Trophoblast cell (in vitro differentiated cells and primary cell): Measurements from ENCODE around the gene OR2T35.

Experiments used
- DNase-seq, 2 donors: peaks; one replicate each; pipeline ENCODE4 v3.0.0-alpha.2; 2016
- H2AFZ ChIP-seq: 2 replicates; pipeline ENCODE4 v1.6.1; 2013; ENCODE audit warnings: low read length, moderate library complexity, mild to moderate bottlenecking; ENCODE audit not compliant: insufficient read depth, poor library complexity
- H2AK5ac ChIP-seq: 2 replicates; pipeline ENCODE4 v1.6.1; 2013; ENCODE audit warnings: mild to moderate bottlenecking, low read length
- H2BK120ac ChIP-seq: 2 replicates; pipeline ENCODE4 v1.6.1; 2013; ENCODE audit warnings: low read length, mild to moderate bottlenecking, moderate library complexity; ENCODE audit not compliant: insufficient read depth, poor library complexity
- H2BK12ac ChIP-seq: 2 replicates; pipeline ENCODE4 v1.6.1; 2013; ENCODE audit warnings: mild to moderate bottlenecking, low read length, moderate library complexity
- H2BK5ac ChIP-seq: 2 replicates; pipeline ENCODE4 v1.6.1; 2013; ENCODE audit warnings: low read length, low read depth, moderate library complexity, mild to moderate bottlenecking; ENCODE audit not compliant: poor library complexity
- H3K14ac ChIP-seq: 2 replicates; pipeline ENCODE4 v1.6.1; 2013; ENCODE audit warnings: mild to moderate bottlenecking, low read length
- H3K18ac ChIP-seq: 2 replicates; pipeline ENCODE4 v1.6.1; 2013; ENCODE audit warnings: mild to moderate bottlenecking, low read length
- H3K23ac ChIP-seq: 2 replicates; pipeline ENCODE4 v1.6.1; 2013; ENCODE audit warnings: low read length
- H3K27ac ChIP-seq: 2 replicates; pipeline ENCODE4 v1.5.1; 2013; ENCODE audit warnings: low read depth, mild to moderate bottlenecking, inconsistent platforms, low read length, moderate library complexity
- H3K27me3 ChIP-seq: 2 replicates; pipeline ENCODE4 v1.6.1; 2013; ENCODE audit warnings: inconsistent platforms, mild to moderate bottlenecking, low read length, moderate library complexity; ENCODE audit not compliant: insufficient read depth
- H3K36me3 ChIP-seq, 2 experiments: 1 replicate in 1 of 2; 2 replicates in 1 of 2; pipeline ENCODE4 v1.6.1; 2013; ENCODE audit warnings: low read length in 2 of 2, mild to moderate bottlenecking in 2 of 2, moderate library complexity in 1 of 2; ENCODE audit not compliant: insufficient read depth in 2 of 2, control insufficient read depth in 1 of 2
- H3K4ac ChIP-seq: 2 replicates; pipeline ENCODE4 v1.6.1; 2013; ENCODE audit warnings: low read depth, mild to moderate bottlenecking, low read length, moderate library complexity
- H3K4me1 ChIP-seq, 2 experiments: 1 replicate in 1 of 2; 2 replicates in 1 of 2; pipeline ENCODE4 v1.6.1; 2013; ENCODE audit warnings: low read length in 2 of 2, mild to moderate bottlenecking in 2 of 2, moderate library complexity in 1 of 2; ENCODE audit not compliant: insufficient read depth in 2 of 2, control insufficient read depth in 1 of 2
- H3K4me2 ChIP-seq: 2 replicates; pipeline ENCODE4 v1.6.1; 2013; ENCODE audit warnings: inconsistent platforms, mild to moderate bottlenecking, low read length, moderate library complexity
- H3K4me3 ChIP-seq: 2 replicates; pipeline ENCODE4 v1.5.1; 2013; ENCODE audit warnings: mild to moderate bottlenecking, low read depth, low read length, inconsistent platforms
- H3K79me1 ChIP-seq: one replicate; pipeline ENCODE4 v1.6.1; 2013; ENCODE audit warnings: low read length
- H3K79me2 ChIP-seq: 2 replicates; pipeline ENCODE4 v1.6.1; 2013; ENCODE audit warnings: low read length, mild to moderate bottlenecking; ENCODE audit not compliant: control insufficient read depth, insufficient read depth, poor library complexity
- H3K9ac ChIP-seq: 2 replicates; pipeline ENCODE4 v1.6.1; 2013; ENCODE audit warnings: mild to moderate bottlenecking, low read length
- H3K9me3 ChIP-seq: 2 replicates; pipeline ENCODE4 v1.6.1; 2013; ENCODE audit warnings: low read depth, mild to moderate bottlenecking, control low read depth, inconsistent platforms, low read length; ENCODE audit not compliant: insufficient read depth
- H4K12ac ChIP-seq: 2 replicates; pipeline ENCODE4 v1.6.1; 2013; ENCODE audit warnings: low read depth, mild to moderate bottlenecking, low read length, moderate library complexity
- H4K8ac ChIP-seq: 2 replicates; pipeline ENCODE4 v1.6.1; 2013; ENCODE audit warnings: low read depth, mild to moderate bottlenecking, low read length, moderate library complexity
- H4K91ac ChIP-seq: one replicate; pipeline ENCODE4 v1.6.1; 2013; ENCODE audit warnings: low read depth, mild to moderate bottlenecking, low read length, moderate library complexity
- WGBS: extraction: QIAGEN DNeasy Blood & Tissue Kit; methylation state at CpG from one replicate; pipeline ENCODE4 v1.1.7; 2013; ENCODE audit warnings: missing lambda C conversion rate; ENCODE audit not compliant: insufficient read length, insufficient coverage; ENCODE audit errors: extremely low coverage; 5-methylcytosine and 5-hydroxymethylcytosine counted together

OR2T35 gene

DNA sequence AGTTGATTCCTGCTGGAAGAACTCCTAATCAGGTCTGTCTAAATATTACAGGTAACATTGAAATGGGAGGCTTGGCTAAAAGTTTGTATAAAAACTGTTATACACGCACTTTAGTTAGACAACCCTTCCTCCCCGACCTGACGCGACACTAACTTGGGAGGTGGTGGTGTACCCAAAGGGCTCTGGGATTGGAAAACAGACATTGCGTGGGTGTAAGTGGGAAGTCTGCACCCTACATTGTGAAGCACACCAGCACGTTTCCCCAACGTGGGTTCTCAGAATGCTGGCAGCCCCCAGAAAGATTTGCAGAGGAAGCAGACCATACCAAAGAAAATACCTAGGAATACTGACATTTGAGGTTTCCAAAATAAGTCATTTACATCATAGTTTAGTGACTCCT lies 27.0 kb downstream of the OR2T35 start:
- Histone ChIP-seq H4K91ac (no peak overlapping the region), H2AK5ac (no peak overlapping the region), H3K4me2 (no peak overlapping the region), H3K4ac (no peak overlapping the region), H2AFZ (no peak overlapping the region), H3K79me1 (no peaks in the 10 kb centered on the region), H2BK12ac (no peak overlapping the region), H3K18ac (no peak overlapping the region), H3K27ac (no peak overlapping the region), H3K27me3 (no peaks in the 10 kb centered on the region), H3K9me3 (peaks cover 11% of the 10 kb centered on the region), H3K79me2 (no peaks in the 10 kb centered on the region), H3K4me1 (no peaks in the 10 kb centered on the region), H3K23ac (no peak overlapping the region), H3K4me3 (no peak overlapping the region), H3K14ac (no peak overlapping the region), H3K36me3 (no peaks in the 10 kb centered on the region), H3K9ac (no peak overlapping the region), H2BK120ac (no peak overlapping the region), H4K8ac (no peak overlapping the region), H4K12ac (no peak overlapping the region), H2BK5ac (no peak overlapping the region)
- DNase-seq, result no peak
- WGBS, result no CpG with 5 or more reads among the region's 7 CpGs

DNA sequence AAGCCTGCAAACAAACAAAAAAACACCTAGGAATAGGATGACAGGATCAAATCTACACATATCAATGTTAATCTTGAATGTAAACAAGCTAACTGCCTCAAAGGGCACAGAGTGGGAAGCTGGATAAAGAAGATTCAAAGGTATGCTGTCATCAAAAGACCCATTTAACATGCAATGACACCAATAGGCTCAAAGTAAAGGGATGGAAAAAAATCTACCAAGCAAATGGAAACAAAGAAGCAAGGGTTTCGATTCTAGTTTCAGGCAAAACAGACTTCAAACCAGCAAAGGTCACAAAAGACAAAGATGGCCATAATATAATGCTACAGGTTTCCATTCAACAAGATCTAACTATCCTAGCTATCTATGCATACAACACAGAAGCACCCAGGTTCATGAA lies 31.3 kb downstream of the OR2T35 start:
- Histone ChIP-seq H3K9me3 (peaks cover 13% of the 10 kb centered on the region), H3K4me3 (no peak overlapping the region), H3K79me2 (no peaks in the 10 kb centered on the region), H3K27ac (no peak overlapping the region), H3K36me3 (no peaks in the 10 kb centered on the region), H2AK5ac (no peak overlapping the region), H4K91ac (no peak overlapping the region), H2AFZ (no peak overlapping the region), H3K4me2 (no peak overlapping the region), H3K14ac (no peak overlapping the region), H4K8ac (no peak overlapping the region), H3K18ac (no peak overlapping the region), H3K9ac (no peak overlapping the region), H2BK12ac (no peak overlapping the region), H3K27me3 (no peaks in the 10 kb centered on the region), H3K23ac (no peak overlapping the region), H4K12ac (no peak overlapping the region), H3K79me1 (no peaks in the 10 kb centered on the region), H3K4me1 (no peaks in the 10 kb centered on the region), H3K4ac (no peak overlapping the region), H2BK120ac (no peak overlapping the region), H2BK5ac (no peak overlapping the region)
- WGBS, result no CpG with 5 or more reads among the region's 1 CpG
- DNase-seq, result no peak

DNA sequence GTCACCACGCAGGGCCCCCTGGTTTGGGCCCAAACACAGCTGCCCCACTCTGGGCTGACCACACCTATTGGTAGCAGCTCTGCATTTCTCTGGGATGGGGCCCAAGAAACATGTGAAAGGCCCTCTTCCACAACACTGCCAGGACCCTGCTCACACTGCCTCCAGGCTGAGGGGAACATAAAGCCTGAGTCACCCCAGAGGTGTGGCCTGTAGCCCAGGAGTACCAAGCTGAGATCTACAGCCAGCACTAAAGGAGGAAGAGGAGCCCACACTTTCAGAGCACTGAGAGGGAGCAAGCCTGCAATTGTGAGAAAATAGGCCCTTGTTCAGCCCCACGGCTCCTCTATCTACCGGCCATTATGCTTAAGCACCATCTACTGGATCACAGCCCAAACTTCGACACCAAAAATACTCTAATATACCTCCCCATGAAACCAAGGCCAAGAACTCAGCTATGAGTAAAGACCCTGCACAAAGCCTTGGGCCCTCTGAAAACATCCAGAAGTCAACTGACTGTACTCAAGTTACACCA lies 33.1 kb downstream of the OR2T35 start:
- Histone ChIP-seq H3K4me2 (no peak overlapping the region), H3K4ac (no peak overlapping the region), H2AFZ (no peak overlapping the region), H2BK12ac (no peak overlapping the region), H3K27me3 (no peaks in the 10 kb centered on the region), H3K4me1 (no peaks in the 10 kb centered on the region), H4K91ac (no peak overlapping the region), H3K18ac (no peak overlapping the region), H2BK120ac (no peak overlapping the region), H3K79me1 (no peaks in the 10 kb centered on the region), H3K9ac (no peak overlapping the region), H2AK5ac (no peak overlapping the region), H4K12ac (no peak overlapping the region), H3K36me3 (no peaks in the 10 kb centered on the region), H2BK5ac (no peak overlapping the region), H3K14ac (no peak overlapping the region), H3K9me3 (peaks cover 11% of the 10 kb centered on the region), H3K79me2 (no peaks in the 10 kb centered on the region), H3K23ac (no peak overlapping the region), H3K4me3 (no peak overlapping the region), H3K27ac (no peak overlapping the region), H4K8ac (no peak overlapping the region)
- DNase-seq, result no peak
- WGBS, result no CpG with 5 or more reads among the region's 4 CpGs

DNA sequence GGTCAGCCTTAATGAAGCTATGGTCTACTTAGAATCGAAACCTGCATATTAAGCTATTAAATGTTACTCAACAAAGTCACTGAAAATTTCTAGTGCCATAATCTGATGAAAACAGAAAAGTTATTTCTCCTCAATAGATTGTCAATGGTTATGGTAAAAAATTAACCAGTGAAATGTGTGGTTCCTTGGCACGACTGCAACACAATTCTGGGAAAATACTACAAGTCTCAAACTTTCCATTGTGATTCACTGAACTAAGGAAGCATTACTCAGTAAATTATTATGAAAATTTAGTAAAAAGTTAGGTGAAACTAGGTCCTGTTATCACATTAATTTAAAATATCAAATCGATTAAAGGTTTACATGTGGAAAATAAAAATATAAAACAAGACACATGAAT lies 34.8 kb downstream of the OR2T35 start:
- Histone ChIP-seq H4K8ac (no peak overlapping the region), H3K4me3 (no peak overlapping the region), H3K14ac (no peak overlapping the region), H2AK5ac (no peak overlapping the region), H3K36me3 (no peaks in the 10 kb centered on the region), H3K27me3 (no peaks in the 10 kb centered on the region), H4K12ac (no peak overlapping the region), H3K79me1 (no peaks in the 10 kb centered on the region), H2BK5ac (no peak overlapping the region), H3K79me2 (no peaks in the 10 kb centered on the region), H3K9ac (no peak overlapping the region), H3K9me3 (peaks cover 11% of the 10 kb centered on the region), H3K23ac (no peak overlapping the region), H2AFZ (no peak overlapping the region), H2BK120ac (no peak overlapping the region), H3K4ac (no peak overlapping the region), H3K18ac (no peak overlapping the region), H3K4me1 (no peaks in the 10 kb centered on the region), H4K91ac (no peak overlapping the region), H2BK12ac (no peak overlapping the region), H3K4me2 (no peak overlapping the region), H3K27ac (no peak overlapping the region)
- WGBS, result no CpG with 5 or more reads among the region's 3 CpGs
- DNase-seq, result no peak
